ENCODE data around the gene COL7A1.

COL7A1 gene

DNA sequence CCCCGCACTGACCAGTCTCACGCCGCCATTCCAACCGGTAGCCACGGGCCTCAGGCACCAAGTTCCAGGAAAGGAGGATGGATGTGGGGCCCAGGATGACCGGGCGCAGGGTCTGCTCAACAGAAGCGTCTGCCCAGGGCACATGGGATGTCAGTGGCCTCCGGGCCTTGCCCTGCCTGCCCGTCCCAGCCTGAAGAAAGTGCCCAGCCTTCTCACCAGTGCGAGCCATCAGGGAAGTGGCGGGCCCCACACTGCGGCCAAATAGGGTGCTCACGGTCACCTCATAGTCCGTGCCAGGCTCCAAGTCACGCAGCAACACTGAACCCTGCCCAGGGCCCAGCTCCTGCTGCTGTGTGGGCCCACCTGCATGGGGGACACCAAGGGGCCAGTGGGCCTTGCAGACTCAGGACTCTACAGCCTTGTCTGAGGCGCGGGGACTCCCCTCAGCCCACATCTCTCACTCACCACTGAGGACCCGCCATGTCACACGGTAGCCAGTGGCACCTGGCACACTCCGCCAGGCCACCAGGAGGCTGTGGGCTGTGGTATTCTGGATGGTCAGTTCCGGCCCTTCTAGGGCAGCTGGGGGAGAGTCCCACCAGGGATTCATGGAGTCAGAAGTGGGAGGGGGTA lies 3.1 kb downstream of the COL7A1 start:
- DNase-seq (ENCODE audit: low read depth) = no peak

DNA sequence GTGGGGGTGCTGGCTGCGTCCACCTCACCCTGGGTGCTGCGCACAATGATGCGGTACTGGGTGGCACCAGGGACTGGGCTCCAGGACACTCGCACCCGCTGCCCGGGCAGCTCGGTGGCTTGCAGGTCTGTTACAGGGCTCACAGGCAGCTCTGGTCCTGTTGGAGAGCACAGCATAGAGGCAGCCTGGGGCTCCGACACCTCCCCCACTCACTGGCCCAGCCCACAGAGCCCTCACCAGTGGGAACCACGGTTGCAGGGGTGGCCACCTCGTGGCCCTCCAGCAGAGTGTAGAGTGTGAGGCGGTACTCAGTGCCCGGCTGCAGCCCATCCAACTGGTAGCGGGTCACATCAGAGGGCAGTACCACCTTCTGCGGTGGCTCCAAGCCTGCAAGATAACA lies 3.7 kb downstream of the COL7A1 start:
- no peak for DNase-seq (ENCODE audit: low read depth)

DNA sequence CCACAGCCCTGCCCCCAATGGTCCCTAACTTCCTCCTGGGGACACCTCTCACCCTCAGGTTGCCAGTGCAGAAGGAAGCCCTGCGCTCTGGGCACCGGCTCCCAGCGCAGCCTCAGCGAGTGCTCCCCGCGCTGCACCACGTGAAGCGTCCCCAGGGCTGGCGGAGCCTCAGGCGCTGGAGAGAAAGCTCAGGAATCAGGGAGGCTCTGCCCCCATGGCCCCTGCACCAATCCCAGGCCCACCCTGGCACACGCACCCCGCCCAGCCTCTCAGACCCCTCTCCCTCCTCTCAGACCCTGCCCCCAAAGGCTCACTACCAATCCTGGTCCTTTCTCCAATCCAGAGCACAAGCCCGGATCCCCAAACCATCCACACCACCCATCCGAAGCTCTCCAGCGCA lies 6.9 kb downstream of the COL7A1 start:
- DNase-seq (ENCODE audit: low read depth) = no peak

DNA sequence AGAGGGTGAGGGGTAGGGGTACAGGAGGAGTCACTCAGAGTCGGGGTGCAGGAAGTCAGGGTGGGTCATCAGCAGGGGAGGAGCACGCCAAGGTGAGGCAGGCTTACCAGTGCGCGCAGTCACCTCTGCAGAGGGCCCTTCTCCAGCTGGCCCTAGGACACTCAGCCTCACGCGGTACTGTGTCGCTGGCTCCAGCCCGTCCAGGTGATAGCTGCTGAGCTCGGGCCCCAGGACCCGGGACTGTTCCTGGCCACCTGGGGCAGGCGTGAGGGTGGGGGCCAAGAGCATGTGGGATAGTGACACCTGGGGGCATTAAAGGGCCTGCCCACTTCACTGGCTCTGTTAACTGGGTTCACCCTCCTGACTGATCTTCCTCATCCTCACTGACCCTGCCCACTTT lies 7.4 kb downstream of the COL7A1 start:
- no peak for DNase-seq (ENCODE audit: low read depth)

GRCh38 chr3:48585411-48585810 lies 9.7 kb downstream of the COL7A1 start:
- no peak for DNase-seq (ENCODE audit: low read depth)

GRCh38 chr3:48584836-48585235 lies 10.3 kb downstream of the COL7A1 start:
- DNase-seq (ENCODE audit: low read depth) = no peak

GRCh38 chr3:48581621-48582481 lies 13.3 kb downstream of the COL7A1 start:
- no peak for DNase-seq (ENCODE audit: low read depth)

GRCh38 chr3:48576647-48577046 lies 18.5 kb downstream of the COL7A1 start:
- DNase-seq (ENCODE audit: low read depth) = no peak

DNA sequence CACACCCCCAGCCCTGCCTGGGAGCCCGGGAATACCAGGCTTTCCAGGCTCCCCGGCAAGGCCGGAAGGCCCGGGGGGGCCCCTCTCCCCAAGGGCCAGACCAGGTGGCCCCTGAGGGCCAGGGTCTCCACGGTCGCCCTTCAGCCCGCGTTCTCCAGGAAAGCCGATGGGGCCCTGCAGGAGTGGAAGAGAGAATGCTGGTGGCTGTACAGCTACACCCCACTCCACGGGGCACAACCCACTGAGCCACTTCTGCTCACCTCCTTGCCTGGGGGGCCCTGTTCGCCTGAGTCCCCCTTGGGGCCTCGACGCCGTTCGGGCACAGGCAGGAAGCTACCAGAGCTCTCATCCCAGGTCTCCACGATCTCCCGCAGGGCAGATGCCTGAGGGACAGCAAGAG lies 19.8 kb downstream of the COL7A1 start:
- no peak for DNase-seq (ENCODE audit: low read depth)

DNA sequence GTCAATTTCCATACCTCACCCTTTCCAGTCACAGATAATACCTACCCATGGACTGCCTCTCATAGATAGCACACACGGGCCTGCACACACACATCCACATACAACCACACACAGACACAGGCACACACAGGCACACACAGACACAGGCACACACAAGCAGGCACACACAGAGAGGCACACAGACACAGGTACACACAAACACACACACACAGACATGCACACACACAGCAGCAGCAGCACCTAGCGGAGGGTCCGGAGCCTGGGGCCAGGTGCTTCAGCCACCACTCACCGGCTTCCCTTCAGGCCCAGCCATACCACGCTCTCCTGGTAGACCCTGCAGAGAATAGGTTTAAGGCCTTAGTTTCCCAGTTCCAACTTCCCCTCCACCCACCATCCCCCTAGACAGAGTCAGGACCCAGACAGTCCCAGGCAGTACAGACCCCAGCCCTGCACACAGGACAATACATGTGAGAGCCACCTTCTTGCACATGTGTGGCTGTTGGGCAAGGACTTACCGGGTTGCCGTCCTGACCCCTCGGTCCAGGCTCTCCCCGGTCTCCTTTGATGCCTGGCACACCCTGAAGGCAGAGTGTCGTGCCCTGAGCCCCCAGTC lies 21.1 kb downstream of the COL7A1 start:
- no peak for DNase-seq (ENCODE audit: low read depth)

DNA sequence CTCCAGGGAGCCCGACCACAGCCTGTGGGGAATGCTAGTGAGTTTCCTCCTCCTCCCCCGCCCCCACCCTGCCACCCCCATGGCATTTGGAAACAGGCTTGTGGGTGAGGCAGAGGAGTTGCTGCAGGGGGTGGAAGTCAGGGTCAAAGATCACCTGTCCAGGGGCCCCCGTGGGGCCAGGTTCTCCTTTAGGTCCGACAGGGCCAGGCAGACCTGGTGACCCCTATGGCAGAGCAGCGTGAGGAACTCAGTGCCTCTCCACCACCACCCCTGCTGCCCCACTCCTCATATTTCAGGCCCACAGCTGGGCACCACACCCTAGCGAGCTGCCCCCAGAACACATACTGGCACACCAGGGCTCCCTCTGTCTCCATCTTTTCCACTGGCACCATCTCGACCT lies 22.6 kb downstream of the COL7A1 start:
- DNase-seq (ENCODE audit: low read depth) = no peak

- no peak for DNase-seq (ENCODE audit: low read depth)
Measured at GRCh38 chr3:48571938-48572337, 23.2 kb downstream of the COL7A1 start.

DNA sequence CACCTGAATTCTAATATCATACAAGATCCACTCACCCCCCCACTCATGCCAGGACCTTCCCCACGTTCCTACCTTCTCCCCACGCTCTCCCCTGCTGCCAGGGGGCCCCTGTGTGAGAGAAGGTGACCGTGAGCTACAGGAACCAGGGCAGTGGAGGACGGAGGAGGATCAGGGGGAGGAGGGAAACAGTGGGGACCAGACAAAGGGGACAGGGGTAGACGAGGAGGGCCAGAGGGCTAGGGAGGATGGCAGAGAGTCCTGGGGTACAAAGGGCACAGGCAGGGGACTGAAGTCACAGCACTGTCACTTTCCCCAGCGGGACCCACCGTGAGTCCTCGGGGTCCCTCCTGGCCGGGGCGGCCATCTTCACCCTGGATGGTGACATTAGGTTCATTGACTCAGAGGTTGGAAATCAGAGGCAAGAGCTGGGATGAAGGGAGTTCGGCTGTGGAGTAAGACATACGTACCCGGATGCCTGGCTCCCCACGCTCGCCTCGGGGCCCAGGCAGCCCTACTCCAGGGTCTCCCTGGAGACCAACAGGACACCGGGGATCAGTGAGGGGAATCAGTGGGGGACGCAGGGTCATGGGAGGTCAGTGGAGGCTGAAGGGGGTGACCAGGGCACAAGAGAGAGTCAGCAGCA lies 25.2 kb downstream of the COL7A1 start:
- no peak for DNase-seq (ENCODE audit: low read depth)

- DNase-seq (ENCODE audit: low read depth) = no peak
Measured at GRCh38 chr3:48569400-48569799, 25.7 kb downstream of the COL7A1 start.

- no peak for DNase-seq (ENCODE audit: low read depth)
Measured at GRCh38 chr3:48568476-48568875, 26.7 kb downstream of the COL7A1 start.

GRCh38 chr3:48567500-48567899 lies 27.6 kb downstream of the COL7A1 start:
- DNase-seq (ENCODE audit: low read depth) = no peak

- DNase-seq (ENCODE audit: low read depth) = no peak
Measured at GRCh38 chr3:48567090-48567489, 28.0 kb downstream of the COL7A1 start.

GRCh38 chr3:48566401-48566760 lies 28.7 kb downstream of the COL7A1 start:
- DNase-seq (ENCODE audit: low read depth) = no peak

- DNase-seq (ENCODE audit: low read depth) = peak; percentile 64
Measured at GRCh38 chr3:48565591-48566400, 29.3 kb downstream of the COL7A1 start.

DNA sequence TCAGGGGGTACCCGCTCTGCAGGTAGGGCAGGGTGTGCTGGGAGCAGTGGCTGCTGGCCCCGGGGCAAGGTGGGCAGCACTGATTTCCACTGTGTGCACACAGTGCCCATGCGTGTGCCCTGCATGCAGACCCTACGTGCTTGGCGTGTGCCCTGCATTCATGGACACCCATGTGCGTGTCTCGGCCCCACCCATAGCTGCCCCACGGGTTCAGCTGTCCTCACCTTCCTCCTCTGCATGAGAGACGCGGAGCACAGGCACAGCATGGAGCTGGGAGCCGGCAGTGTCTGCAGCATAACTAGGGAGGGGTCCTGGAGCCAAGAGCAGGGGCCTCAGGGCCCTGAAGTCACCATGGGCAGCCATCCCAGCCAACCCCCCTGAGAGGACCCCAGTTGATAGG lies 29.9 kb downstream of the COL7A1 start:
- no peak for DNase-seq (ENCODE audit: low read depth)

DNA sequence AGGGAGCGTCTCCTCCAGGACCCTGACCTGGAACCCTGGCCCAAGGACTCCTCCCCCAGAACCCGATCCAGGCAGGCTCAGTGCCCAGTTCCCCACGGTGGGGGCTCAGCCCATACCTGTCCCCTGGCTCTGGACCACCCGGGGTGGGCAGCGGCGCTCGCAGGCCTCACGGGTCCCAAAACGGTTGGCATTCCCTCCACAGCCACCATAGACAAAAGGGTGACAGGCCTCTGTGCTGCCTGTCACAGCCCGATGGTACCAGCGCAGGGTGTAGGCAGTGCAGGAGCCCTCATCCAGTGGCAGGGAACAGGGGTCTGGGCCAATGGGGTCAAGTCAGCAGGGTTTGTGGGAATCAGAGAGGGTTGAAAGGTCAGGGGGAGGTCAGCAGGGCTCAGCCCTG lies 30.5 kb downstream of the COL7A1 start:
- no peak for DNase-seq (ENCODE audit: low read depth)

- DNase-seq (ENCODE audit: low read depth) = peak; percentile 78
Measured at GRCh38 chr3:48564022-48564421, 31.1 kb downstream of the COL7A1 start.
